ENCODE data around the gene COL17A1. TPM values are rescaled to one million over a fixed set of nuclear protein-coding genes. Genes with fewer than 3 reads are reported as not detected.

The COL17A1 gene
- total RNA-seq, 2 donors from 2014 or later, result not detected

Other genes with a start within 250 kb of the COL17A1 start
- 10 to 100 TPM in 1 of 2 donors, 1 to 10 TPM in 1; 7.8 to 10.2 TPM for gene SH3PXD2A, start 230.3 kb downstream of the COL17A1 start, total RNA-seq
- gene STN1, start 167.7 kb downstream of the COL17A1 start, total RNA-seq, result 10 to 100 TPM; 52.0 to 57.7 TPM
- gene SLK, start 118.7 kb downstream of the COL17A1 start, total RNA-seq, result 10 to 100 TPM; 22.5 to 25.1 TPM
- 10 to 100 TPM; 16.0 to 16.3 TPM for gene SFR1, start 36.3 kb upstream of the COL17A1 start, total RNA-seq
- under 1 TPM; 0.21 to 0.31 TPM for gene CFAP43, start 146.5 kb upstream of the COL17A1 start, total RNA-seq
- 100 to 1,000 TPM; 113 to 117 TPM for gene GSTO1, start 169.0 kb upstream of the COL17A1 start, total RNA-seq
- gene GSTO2, start 183.3 kb upstream of the COL17A1 start, total RNA-seq, result 1 to 10 TPM; 6.8 to 9.5 TPM

Measured in activated T-cell treated with anti-CD3 and anti-CD28 coated beads, Interleukin-2, amount 50 U/mL, for 72 hours (primary cell).